Activated CD8-positive, alpha-beta memory T cell treated with anti-CD3 and anti-CD28 coated beads for 1 hour (primary cell): ENCODE data around the gene ENOPH1.
"Not testable (repeated sequence)": the region's sequence is repeated elsewhere in the genome, so short reads cannot be mapped to it uniquely, and the experiment has no call there.

Experiments
- DNase-seq, 2 donors: peaks; one replicate each; pipeline ENCODE4 v3.0.0-alpha.2; 2020; ENCODE audit warnings: low read depth in 1 of 2; ENCODE audit errors: extremely low read depth in 1 of 2

ENOPH1 gene

GRCh38 chr4:82463221-82463620 lies 32.8 kb downstream of the ENOPH1 start:
- DNase-seq, result no peak

GRCh38 chr4:82467471-82467870 lies 37.1 kb downstream of the ENOPH1 start:
- no peak for DNase-seq

GRCh38 chr4:82469791-82470345 lies 39.5 kb downstream of the ENOPH1 start:
- DNase-seq, result no peak

GRCh38 chr4:82473080-82473479 lies 42.7 kb downstream of the ENOPH1 start:
- DNase-seq, result not testable (repeated sequence)

- DNase-seq, result no peak
Observed at GRCh38 chr4:82473621-82474164, 43.3 kb downstream of the ENOPH1 start.

GRCh38 chr4:82475931-82476330 lies 45.5 kb downstream of the ENOPH1 start:
- not testable (repeated sequence) for DNase-seq

GRCh38 chr4:82477469-82477868 lies 47.1 kb downstream of the ENOPH1 start:
- DNase-seq, result not testable (repeated sequence)

GRCh38 chr4:82479562-82479961 lies 49.2 kb downstream of the ENOPH1 start:
- DNase-seq, result no peak

GRCh38 chr4:82480771-82481505 lies 50.5 kb downstream of the ENOPH1 start:
- DNase-seq, result no peak

- DNase-seq, result no peak
Observed at GRCh38 chr4:82481506-82481840, 51.1 kb downstream of the ENOPH1 start.

GRCh38 chr4:82482387-82482786 lies 52.0 kb downstream of the ENOPH1 start:
- no peak for DNase-seq

- DNase-seq, result no peak
Observed at GRCh38 chr4:82484996-82485783, 54.8 kb downstream of the ENOPH1 start.

GRCh38 chr4:82489076-82489475 lies 58.7 kb downstream of the ENOPH1 start:
- DNase-seq, result no peak

GRCh38 chr4:82489987-82490386 lies 59.6 kb downstream of the ENOPH1 start:
- no peak for DNase-seq

GRCh38 chr4:82491251-82491960 lies 61.0 kb downstream of the ENOPH1 start:
- DNase-seq, result no peak

- DNase-seq, result no peak
Observed at GRCh38 chr4:82493721-82494425, 63.5 kb downstream of the ENOPH1 start.

GRCh38 chr4:82495666-82496065 lies 65.3 kb downstream of the ENOPH1 start:
- no peak for DNase-seq

GRCh38 chr4:82496349-82496748 lies 66.0 kb downstream of the ENOPH1 start:
- no peak for DNase-seq

- no peak for DNase-seq
Observed at GRCh38 chr4:82499738-82500434, 69.5 kb downstream of the ENOPH1 start.
